ENCODE measurements around the gene MYH14.

The MYH14 gene

DNA sequence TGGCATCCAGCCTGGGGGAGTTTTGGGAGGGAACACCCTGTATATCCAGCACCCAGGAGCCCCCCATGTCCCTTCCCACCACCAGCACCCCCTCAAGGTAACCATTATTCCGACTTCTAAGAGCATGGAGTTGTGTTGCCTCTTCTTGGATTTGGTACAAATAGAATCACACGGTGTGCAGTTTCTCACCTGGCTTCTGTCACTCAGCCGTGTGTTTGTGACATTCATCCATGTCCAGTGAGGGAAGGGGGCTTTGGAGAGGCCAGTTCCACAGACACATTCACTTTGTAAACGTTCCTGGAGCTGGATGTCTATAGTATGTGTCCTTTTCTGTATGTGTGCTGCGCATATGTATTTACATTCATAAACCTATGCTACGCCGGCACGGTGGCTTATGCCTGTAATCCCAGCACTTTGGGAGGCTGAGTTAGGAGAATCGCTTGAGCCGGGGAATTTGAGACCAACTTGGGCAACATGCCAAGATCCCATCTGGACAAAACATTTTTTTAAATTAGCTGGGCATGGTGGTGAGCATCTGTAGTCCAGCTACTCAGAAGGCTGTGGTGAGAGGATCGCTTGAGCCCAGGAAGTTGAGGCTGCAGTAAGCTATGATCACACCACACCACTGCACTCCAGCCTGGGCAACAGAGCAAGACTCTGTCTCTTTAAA lies 36.6 kb downstream of the MYH14 start:
- H3K4me3 ChIP-seq (ENCODE audit: extremely low read depth, insufficient read depth, low read length, poor library complexity, severe bottlenecking) = no peak overlapping the region
- no peaks in the 10 kb centered on the region for H3K4me1 ChIP-seq (ENCODE audit: control insufficient read depth, insufficient read depth, low read length, poor library complexity, severe bottlenecking)
- no peaks in the 10 kb centered on the region for H3K9me3 ChIP-seq (ENCODE audit: control insufficient read depth, low read length)
- 86 to 91% methylated on average over 9 to 10 of the region's 11 CpGs for WGBS, 2 experiments (ENCODE audit: insufficient coverage in 2 of 2)
- H3K36me3 ChIP-seq (ENCODE audit: control insufficient read depth, insufficient read depth, low read length) = no peaks in the 10 kb centered on the region
- H3K27ac ChIP-seq (ENCODE audit: low read depth, low read length, severe bottlenecking) = no peak overlapping the region

DNA sequence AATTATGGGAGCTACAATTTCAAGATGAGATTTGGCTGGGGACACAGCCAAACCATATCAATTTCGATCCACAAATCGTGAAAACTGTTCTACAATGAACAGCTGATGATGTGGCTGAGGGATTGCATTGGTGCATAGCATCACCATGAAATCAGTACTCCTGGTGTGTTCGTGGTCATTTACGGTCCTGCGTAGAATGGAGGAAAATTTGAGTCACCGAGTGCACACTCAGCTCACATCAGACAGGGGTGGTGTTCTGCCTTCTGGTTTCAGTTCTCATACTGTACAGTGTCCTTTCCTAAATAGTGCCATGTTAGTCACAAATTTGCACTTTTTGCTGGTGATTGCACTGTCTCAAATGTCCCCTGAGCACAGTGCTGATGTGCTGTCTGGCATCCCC lies 39.2 kb downstream of the MYH14 start:
- H3K9me3 ChIP-seq (ENCODE audit: control insufficient read depth, low read length) = no peaks in the 10 kb centered on the region
- 86 to 93% methylated on average over 6 of the region's 6 CpGs for WGBS, 2 experiments (ENCODE audit: insufficient coverage in 2 of 2)
- no peak overlapping the region for H3K27ac ChIP-seq (ENCODE audit: low read depth, low read length, severe bottlenecking)
- H3K4me3 ChIP-seq (ENCODE audit: extremely low read depth, insufficient read depth, low read length, poor library complexity, severe bottlenecking) = no peak overlapping the region
- no peaks in the 10 kb centered on the region for H3K36me3 ChIP-seq (ENCODE audit: control insufficient read depth, insufficient read depth, low read length)
- H3K4me1 ChIP-seq (ENCODE audit: control insufficient read depth, insufficient read depth, low read length, poor library complexity, severe bottlenecking) = no peaks in the 10 kb centered on the region

DNA sequence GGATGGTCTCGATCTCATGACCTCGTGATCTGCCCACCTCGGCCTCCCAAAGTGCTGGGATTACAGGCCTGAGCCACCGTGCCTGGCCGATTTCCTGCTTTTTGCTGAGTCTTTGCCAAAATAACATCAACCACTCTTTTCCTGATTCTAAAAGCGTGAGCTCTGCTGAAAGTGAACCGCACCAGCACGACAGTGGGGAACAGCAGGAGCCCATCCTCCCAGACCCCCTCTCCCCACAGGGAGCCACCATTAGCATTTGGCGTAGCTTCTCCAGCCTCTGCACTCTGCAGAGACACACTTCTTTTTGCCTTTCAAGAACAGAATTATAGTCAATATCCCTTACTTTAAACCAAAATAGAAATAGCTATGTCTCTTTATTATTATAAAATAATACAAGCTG lies 41.3 kb downstream of the MYH14 start:
- 61 to 67% methylated on average over 8 to 9 of the region's 9 CpGs for WGBS, 2 experiments (ENCODE audit: insufficient coverage in 2 of 2)
- Histone ChIP-seq H3K4me1 (ENCODE audit: control insufficient read depth, insufficient read depth, low read length, poor library complexity, severe bottlenecking) (no peaks in the 10 kb centered on the region), H3K27ac (ENCODE audit: low read depth, low read length, severe bottlenecking) (no peak overlapping the region), H3K4me3 (ENCODE audit: extremely low read depth, insufficient read depth, low read length, poor library complexity, severe bottlenecking) (no peak overlapping the region), H3K9me3 (ENCODE audit: control insufficient read depth, low read length) (peaks cover 6% of the 10 kb centered on the region), H3K36me3 (ENCODE audit: control insufficient read depth, insufficient read depth, low read length) (no peaks in the 10 kb centered on the region)

GRCh38 chr19:50248413-50248812 lies 45.0 kb downstream of the MYH14 start:
- H3K36me3 ChIP-seq (ENCODE audit: control insufficient read depth, insufficient read depth, low read length) = no peaks in the 10 kb centered on the region
- no peaks in the 10 kb centered on the region for H3K4me1 ChIP-seq (ENCODE audit: control insufficient read depth, insufficient read depth, low read length, poor library complexity, severe bottlenecking)
- H3K9me3 ChIP-seq (ENCODE audit: control insufficient read depth, low read length) = peaks cover 23% of the 10 kb centered on the region
- H3K27ac ChIP-seq (ENCODE audit: low read depth, low read length, severe bottlenecking) = no peak overlapping the region
- no peak overlapping the region for H3K4me3 ChIP-seq (ENCODE audit: extremely low read depth, insufficient read depth, low read length, poor library complexity, severe bottlenecking)
- WGBS, 2 experiments (ENCODE audit: insufficient coverage in 2 of 2) = 87 to 88% methylated on average over 8 to 10 of the region's 10 CpGs

GRCh38 chr19:50248826-50249225 lies 45.4 kb downstream of the MYH14 start:
- H3K4me1 ChIP-seq (ENCODE audit: control insufficient read depth, insufficient read depth, low read length, poor library complexity, severe bottlenecking) = no peaks in the 10 kb centered on the region
- no peak overlapping the region for H3K4me3 ChIP-seq (ENCODE audit: extremely low read depth, insufficient read depth, low read length, poor library complexity, severe bottlenecking)
- WGBS, 2 experiments (ENCODE audit: insufficient coverage in 2 of 2) = 89 to 94% methylated on average over 14 to 19 of the region's 19 CpGs

DNA sequence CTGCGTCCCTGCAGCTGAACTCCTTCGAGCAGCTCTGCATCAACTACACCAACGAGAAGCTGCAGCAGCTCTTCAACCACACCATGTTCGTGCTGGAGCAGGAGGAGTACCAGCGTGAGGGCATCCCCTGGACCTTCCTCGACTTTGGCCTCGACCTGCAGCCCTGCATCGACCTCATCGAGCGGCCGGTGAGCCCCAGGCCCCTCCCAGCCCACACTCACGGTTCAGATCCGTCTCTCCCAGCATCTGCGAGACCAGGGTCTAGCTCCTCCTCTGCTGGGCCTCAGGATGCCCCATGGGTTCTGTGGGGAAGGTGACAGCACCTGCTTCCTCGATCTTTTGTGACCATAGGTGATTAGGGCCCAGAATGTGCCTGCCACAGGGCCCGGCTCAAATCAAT lies 46.2 kb downstream of the MYH14 start:
- WGBS, 2 experiments (ENCODE audit: insufficient coverage in 2 of 2) = 60 to 66% methylated on average over 14 to 15 of the region's 16 CpGs
- peaks cover 27% of the 10 kb centered on the region for H3K9me3 ChIP-seq (ENCODE audit: control insufficient read depth, low read length)
- H3K27ac ChIP-seq (ENCODE audit: low read depth, low read length, severe bottlenecking) = no peak overlapping the region
- H3K36me3 ChIP-seq (ENCODE audit: control insufficient read depth, insufficient read depth, low read length) = no peaks in the 10 kb centered on the region
- H3K4me3 ChIP-seq (ENCODE audit: extremely low read depth, insufficient read depth, low read length, poor library complexity, severe bottlenecking) = no peak overlapping the region
- H3K4me1 ChIP-seq (ENCODE audit: control insufficient read depth, insufficient read depth, low read length, poor library complexity, severe bottlenecking) = no peaks in the 10 kb centered on the region

More at GRCh38 chr19:50248826-50249225, 45.4 kb downstream of the MYH14 start:
- Histone ChIP-seq H3K36me3 (ENCODE audit: control insufficient read depth, insufficient read depth, low read length) (no peaks in the 10 kb centered on the region), H3K27ac (ENCODE audit: low read depth, low read length, severe bottlenecking) (no peak overlapping the region), H3K9me3 (ENCODE audit: control insufficient read depth, low read length) (peaks cover 23% of the 10 kb centered on the region)

- no peaks in the 10 kb centered on the region for H3K36me3 ChIP-seq (ENCODE audit: control insufficient read depth, insufficient read depth, low read length)
- no peak overlapping the region for H3K4me3 ChIP-seq (ENCODE audit: extremely low read depth, insufficient read depth, low read length, poor library complexity, severe bottlenecking)
- no peak overlapping the region for H3K27ac ChIP-seq (ENCODE audit: low read depth, low read length, severe bottlenecking)
- WGBS, 2 experiments (ENCODE audit: insufficient coverage in 2 of 2) = 85 to 88% methylated on average over 10 to 12 of the region's 15 CpGs
- H3K9me3 ChIP-seq (ENCODE audit: control insufficient read depth, low read length) = peaks cover 31% of the 10 kb centered on the region
- no peaks in the 10 kb centered on the region for H3K4me1 ChIP-seq (ENCODE audit: control insufficient read depth, insufficient read depth, low read length, poor library complexity, severe bottlenecking)
Measured at GRCh38 chr19:50250450-50251136, 47.2 kb downstream of the MYH14 start.

GRCh38 chr19:50252111-50252886 lies 48.9 kb downstream of the MYH14 start:
- no peak overlapping the region for H3K27ac ChIP-seq (ENCODE audit: low read depth, low read length, severe bottlenecking)
- WGBS, 2 experiments (ENCODE audit: insufficient coverage in 2 of 2) = 79 to 86% methylated on average over 20 to 23 of the region's 23 CpGs
- H3K9me3 ChIP-seq (ENCODE audit: control insufficient read depth, low read length) = peaks cover 40% of the 10 kb centered on the region
- no peaks in the 10 kb centered on the region for H3K4me1 ChIP-seq (ENCODE audit: control insufficient read depth, insufficient read depth, low read length, poor library complexity, severe bottlenecking)
- H3K4me3 ChIP-seq (ENCODE audit: extremely low read depth, insufficient read depth, low read length, poor library complexity, severe bottlenecking) = no peak overlapping the region
- H3K36me3 ChIP-seq (ENCODE audit: control insufficient read depth, insufficient read depth, low read length) = no peaks in the 10 kb centered on the region

DNA sequence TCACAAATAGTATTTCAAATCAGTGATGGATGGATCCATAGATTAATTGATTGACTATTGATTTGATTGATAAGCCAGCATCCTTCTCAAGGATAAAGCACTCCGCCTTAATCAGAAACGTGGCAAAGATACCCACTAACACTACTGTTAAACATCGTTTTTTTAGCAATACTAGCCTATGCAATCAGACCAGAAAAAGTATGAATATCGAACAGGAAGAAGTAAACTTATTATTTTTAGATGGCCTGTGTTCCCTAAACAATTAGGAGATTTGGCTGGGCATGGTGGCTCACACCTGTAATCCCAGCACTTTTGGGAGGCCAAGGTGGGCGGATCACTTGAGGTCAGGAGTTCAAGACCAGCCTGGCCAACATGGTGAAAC lies 49.5 kb downstream of the MYH14 start:
- Histone ChIP-seq H3K9me3 (ENCODE audit: control insufficient read depth, low read length) (peaks cover 39% of the 10 kb centered on the region), H3K4me1 (ENCODE audit: control insufficient read depth, insufficient read depth, low read length, poor library complexity, severe bottlenecking) (no peaks in the 10 kb centered on the region), H3K27ac (ENCODE audit: low read depth, low read length, severe bottlenecking) (no peak overlapping the region), H3K36me3 (ENCODE audit: control insufficient read depth, insufficient read depth, low read length) (no peaks in the 10 kb centered on the region), H3K4me3 (ENCODE audit: extremely low read depth, insufficient read depth, low read length, poor library complexity, severe bottlenecking) (no peak overlapping the region)
- 73% methylated on average over 2 of the region's 5 CpGs; no CpG with 5 or more reads in 1 of the 2 experiments for WGBS, 2 experiments (ENCODE audit: insufficient coverage in 2 of 2)

DNA sequence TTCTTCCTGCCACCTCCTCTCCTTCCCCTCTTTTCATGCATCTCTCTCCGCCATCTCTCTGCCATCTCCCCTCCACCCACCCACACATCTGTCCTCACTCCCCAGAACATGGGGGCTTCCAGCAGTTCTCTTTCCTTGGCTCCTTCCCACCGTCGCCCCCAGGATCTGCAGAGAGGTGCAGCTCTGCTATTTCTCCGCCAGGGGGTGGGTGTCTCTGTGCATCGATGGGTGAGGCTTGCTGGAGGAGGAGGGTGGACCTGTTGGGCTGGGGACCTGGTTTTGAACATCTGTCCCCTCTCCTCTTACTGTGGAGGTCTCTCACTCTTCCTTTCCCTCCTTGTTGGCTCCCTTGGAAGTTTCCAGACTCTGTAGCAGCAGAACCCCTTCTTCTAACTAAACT lies 51.7 kb downstream of the MYH14 start:
- no peaks in the 10 kb centered on the region for H3K36me3 ChIP-seq (ENCODE audit: control insufficient read depth, insufficient read depth, low read length)
- no peak overlapping the region for H3K4me3 ChIP-seq (ENCODE audit: extremely low read depth, insufficient read depth, low read length, poor library complexity, severe bottlenecking)
- WGBS, 2 experiments (ENCODE audit: insufficient coverage in 2 of 2) = 100% methylated on average over 1 of the region's 5 CpGs
- peaks cover 38% of the 10 kb centered on the region for H3K9me3 ChIP-seq (ENCODE audit: control insufficient read depth, low read length)
- H3K4me1 ChIP-seq (ENCODE audit: control insufficient read depth, insufficient read depth, low read length, poor library complexity, severe bottlenecking) = no peaks in the 10 kb centered on the region
- no peak overlapping the region for H3K27ac ChIP-seq (ENCODE audit: low read depth, low read length, severe bottlenecking)
